Vagina (tissue), 2 donors: Measurements from ENCODE around the gene DHRS4.
"Not testable (repeated sequence)": the region's sequence is repeated elsewhere in the genome, so short reads cannot be mapped to it uniquely, and the experiment has no call there.

Experiments used
- POLR2A ChIP-seq, 2 donors: fragments of 450-650 bp; IDR thresholded peaks; one replicate each; pipeline ENCODE4 v1.6.1; 2017; ENCODE audit warnings: antibody characterized with exemption in 2 of 2, mild to moderate bottlenecking in 2 of 2, moderate library complexity in 2 of 2
- TF ChIP-seq, protein P1 (sequence below), 3 experiments: fragments of 450-650 bp in 2 of 3; fragments of 200-600 bp in 1 of 3; sonication (generic) in 1 of 3; IDR thresholded peaks; one replicate each; pipeline ENCODE4 v1.5.1; 2017 to 2019; ENCODE audit warnings: antibody characterized with exemption in 3 of 3, mild to moderate bottlenecking in 2 of 3, moderate library complexity in 2 of 3

DNA sequence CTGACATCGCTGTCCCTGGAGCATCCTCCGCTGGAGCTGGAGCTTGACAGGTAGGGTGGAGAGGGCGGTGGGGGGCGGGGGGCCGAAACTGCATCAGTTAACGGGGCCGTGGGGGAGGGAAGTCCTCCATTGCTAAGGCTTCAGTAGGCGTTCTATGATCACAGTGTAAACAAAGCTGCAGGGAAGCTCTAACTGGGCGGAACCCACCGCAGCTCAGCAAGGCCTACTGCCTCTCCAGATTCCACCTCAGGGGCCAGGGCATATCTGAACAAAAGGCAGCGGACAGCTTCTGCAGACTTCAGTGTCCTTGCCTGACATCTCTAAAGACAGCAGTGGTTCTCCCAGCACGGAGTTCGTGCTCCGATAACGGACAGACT lies 16.7 kb downstream of the DHRS4 start:
- TF ChIP-seq, protein P1, sequence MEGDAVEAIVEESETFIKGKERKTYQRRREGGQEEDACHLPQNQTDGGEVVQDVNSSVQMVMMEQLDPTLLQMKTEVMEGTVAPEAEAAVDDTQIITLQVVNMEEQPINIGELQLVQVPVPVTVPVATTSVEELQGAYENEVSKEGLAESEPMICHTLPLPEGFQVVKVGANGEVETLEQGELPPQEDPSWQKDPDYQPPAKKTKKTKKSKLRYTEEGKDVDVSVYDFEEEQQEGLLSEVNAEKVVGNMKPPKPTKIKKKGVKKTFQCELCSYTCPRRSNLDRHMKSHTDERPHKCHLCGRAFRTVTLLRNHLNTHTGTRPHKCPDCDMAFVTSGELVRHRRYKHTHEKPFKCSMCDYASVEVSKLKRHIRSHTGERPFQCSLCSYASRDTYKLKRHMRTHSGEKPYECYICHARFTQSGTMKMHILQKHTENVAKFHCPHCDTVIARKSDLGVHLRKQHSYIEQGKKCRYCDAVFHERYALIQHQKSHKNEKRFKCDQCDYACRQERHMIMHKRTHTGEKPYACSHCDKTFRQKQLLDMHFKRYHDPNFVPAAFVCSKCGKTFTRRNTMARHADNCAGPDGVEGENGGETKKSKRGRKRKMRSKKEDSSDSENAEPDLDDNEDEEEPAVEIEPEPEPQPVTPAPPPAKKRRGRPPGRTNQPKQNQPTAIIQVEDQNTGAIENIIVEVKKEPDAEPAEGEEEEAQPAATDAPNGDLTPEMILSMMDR (IDR thresholded peaks at IDR 0.05): not testable (repeated sequence)
- not testable (repeated sequence) for TF ChIP-seq POLR2A (IDR thresholded peaks at IDR 0.05)
